ENCODE data around the gene OR2AK2.

The OR2AK2 gene, protein sequence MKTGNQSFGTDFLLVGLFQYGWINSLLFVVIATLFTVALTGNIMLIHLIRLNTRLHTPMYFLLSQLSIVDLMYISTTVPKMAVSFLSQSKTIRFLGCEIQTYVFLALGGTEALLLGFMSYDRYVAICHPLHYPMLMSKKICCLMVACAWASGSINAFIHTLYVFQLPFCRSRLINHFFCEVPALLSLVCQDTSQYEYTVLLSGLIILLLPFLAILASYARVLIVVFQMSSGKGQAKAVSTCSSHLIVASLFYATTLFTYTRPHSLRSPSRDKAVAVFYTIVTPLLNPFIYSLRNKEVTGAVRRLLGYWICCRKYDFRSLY

GRCh38 chr1:247964933-247965332, at the start of gene OR2AK2:
Gene OR2AK2 (plus strand): TSS chr1:247965233. CDS start chr1:247965377, 144 bp downstream.
- DNase-seq, result no peak

DNA sequence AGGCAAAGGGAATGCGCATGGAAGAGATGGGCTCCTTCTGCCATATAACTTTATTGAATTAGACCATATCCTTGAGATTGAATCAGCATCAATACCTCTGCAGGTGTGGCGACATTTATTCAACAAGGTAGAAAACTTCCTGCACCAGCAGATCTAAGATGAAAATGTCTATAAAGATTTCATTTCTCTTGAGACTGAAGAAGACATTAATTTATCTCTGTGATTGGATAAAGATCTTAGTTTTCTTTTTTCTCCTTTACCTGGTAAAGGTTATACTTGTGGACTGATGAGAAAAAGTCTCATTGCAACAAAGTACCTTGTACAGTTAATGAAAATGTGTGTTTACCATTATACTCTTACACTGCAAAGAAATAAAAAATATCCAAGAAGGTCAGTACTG, 45.1 kb upstream of the OR2AK2 start, which contains the start of gene OR2T8:
Gene OR2T8, plus strand, starts transcription at position 301 of the 400 bp plus-strand sequence. CDS start 766 bp downstream, outside the sequence.
- DNase-seq, result no peak

GRCh38 chr1:247923941-247924340, 41.1 kb upstream of the OR2AK2 start:
- no peak for DNase-seq

GRCh38 chr1:247924868-247925267, 40.2 kb upstream of the OR2AK2 start, which contains the start of gene OR2AJ1:
Gene OR2AJ1 (plus strand): TSS chr1:247924889. CDS start chr1:247933769, 8,880 bp downstream.
- no peak for DNase-seq

DNA sequence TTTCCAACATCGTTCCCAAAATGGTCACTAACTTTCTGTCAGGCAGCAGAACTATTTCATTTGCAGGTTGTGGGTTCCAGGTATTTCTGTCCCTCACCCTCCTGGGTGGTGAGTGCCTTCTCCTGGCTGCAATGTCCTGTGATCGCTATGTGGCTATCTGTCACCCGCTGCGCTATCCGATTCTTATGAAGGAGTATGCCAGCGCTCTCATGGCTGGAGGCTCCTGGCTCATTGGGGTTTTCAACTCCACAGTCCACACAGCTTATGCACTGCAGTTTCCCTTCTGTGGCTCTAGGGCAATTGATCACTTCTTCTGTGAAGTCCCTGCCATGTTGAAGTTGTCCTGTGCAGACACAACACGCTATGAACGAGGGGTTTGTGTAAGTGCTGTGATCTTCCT, 31.0 kb upstream of the OR2AK2 start:
- DNase-seq, result no peak

- DNase-seq, result no peak
Observed at GRCh38 chr1:247935781-247936180, 29.3 kb upstream of the OR2AK2 start.

DNA sequence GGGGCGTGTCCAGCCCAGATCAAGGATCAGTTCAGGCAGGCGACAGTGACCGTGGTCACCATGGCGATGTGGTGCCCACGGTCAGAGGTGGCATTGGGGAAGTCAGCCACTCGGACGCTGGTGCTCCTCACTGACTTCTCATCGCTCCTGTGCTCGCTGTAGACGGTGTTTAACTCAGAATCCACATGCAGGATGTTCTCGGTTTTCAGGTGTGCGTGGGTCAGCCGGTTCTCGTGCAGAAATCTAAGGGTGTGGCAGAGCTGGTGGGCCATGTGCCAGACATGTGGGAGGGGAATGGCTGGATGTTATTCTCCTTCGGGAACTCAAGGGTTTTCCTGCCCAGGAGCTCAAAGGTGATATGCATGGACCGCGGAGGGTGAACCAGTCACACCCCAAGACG, 28.6 kb upstream of the OR2AK2 start:
- DNase-seq, result no peak

- peak; percentile 71 for DNase-seq
Observed at GRCh38 chr1:247936965-247937734, 27.9 kb upstream of the OR2AK2 start.

GRCh38 chr1:247942624-247943023, 22.4 kb upstream of the OR2AK2 start:
- no peak for DNase-seq

DNA sequence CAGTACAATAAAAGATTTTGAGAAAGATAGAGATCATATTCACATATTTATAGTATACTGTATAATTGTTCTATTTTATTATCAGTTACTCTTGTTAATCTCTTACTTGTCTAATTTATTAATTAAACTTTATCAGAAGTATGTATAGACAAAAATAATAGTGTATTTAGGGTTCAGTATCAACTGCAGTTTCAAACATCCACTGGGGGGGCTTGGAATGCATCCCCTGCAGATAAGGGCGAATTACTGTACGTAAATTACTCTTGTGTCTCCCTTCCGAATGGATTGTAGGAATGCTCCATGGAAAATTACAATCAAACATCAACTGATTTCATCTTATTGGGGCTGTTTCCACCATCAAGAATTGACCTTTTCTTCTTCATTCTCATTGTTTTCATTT, 16.5 kb upstream of the OR2AK2 start, which contains the start of gene OR2L8:
Gene OR2L8, plus strand, starts transcription at position 301 of the 400 bp plus-strand sequence. Its CDS starts 0 bp downstream, at position 301.
- DNase-seq, result no peak

DNA sequence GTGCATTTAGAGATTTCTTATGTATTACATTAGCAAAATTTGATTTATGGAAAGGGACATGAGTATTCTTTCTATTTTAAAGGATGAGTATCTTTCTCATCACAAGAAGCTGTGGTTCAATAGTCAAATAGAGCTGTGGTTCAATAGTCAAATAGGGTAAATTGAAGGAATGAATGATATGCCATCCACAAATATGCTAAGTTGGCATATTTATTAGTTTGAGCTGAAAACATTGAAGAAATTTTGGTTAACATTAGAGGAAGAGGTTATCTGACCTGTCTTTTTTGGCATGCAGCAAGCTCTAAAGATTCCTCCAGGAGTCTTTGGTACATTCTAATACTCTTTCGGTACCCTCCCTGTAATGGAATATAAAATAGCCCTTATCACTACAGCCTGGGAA, 11.6 kb upstream of the OR2AK2 start:
- DNase-seq, result no peak

DNA sequence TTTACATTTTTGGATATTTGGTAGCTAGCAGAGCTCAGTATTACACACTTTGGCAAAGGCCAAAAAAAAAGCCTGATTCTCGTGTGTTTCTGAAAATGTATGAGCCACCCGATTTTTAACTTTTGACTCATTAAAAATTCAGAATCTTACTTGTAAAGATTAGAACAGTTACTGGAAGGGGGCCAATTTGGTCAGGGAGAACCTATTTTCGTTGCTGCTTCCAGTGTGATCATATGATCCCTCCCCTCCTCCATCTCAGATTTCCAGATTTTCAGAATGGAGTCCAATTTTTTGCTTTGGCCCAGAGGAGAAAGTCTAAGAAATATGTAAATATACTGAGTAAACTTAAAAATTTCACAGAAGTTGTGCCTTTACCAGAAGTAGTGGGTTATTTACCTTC, 3.2 kb upstream of the OR2AK2 start:
- DNase-seq, result no peak

DNA sequence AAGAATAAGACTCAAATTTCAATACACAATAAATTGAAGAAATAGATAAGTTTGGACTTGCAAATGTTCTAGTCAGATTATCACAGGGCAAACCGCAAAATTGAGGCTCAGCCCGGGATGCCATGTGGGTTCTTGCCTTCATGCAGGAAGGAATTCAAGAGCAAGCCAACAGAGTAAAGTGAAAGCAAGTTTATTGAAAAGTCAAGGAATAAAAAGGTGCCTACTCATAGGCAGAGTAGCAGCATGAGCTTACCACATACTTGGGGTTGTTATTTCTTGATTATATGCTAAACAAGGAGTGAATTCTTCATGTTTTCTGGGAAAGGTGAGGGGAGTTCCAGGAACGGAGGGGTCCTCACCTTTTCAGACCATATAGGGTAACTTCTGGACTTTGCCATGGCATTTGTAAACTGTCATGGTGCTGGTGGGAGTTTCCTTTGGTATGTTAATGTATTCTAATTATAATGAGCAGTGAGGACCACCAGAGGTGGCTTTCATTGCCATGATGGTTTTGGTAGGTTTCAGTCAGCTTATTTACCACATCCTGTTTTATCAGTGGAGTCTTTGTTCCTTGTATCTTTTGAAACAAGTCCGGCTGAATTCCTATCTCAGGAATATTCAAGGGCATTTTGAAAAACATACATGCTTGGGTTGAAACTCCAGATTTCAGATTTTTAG, 2.0 kb upstream of the OR2AK2 start:
- DNase-seq, result no peak

DNA sequence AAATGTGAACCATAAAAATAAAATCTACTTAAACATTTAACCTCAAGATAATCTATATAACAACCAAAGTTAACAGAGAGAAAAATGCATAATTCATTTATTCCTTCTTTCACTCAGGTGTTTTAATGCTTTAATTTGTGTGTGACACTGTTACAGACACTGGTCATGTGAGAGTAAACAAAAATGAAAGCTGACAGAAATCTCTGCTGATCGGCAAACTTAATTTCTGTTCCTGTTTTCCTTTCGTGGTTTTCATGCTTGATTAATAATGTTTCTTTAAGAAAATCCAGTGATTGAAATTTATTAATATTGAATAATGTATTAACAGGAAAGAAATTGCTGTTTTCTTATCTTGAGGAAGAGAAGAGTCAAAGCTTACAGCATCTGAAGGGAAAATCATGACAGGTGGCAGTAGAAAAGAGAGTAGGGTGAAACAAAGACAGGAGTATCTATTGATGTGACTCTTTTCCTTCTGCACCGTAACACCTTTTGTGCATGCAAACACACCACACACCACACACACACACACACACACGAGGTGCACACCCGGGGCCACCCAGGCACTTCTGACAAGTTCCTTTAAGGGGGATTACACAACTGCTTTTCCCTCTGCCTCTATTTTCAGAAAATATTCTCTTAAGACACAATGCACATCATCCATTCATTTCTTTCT, 1.6 kb downstream of the OR2AK2 start:
- DNase-seq, result no peak

- DNase-seq, result no peak
Observed at GRCh38 chr1:247992986-247993385, 28.0 kb downstream of the OR2AK2 start.

- DNase-seq, result no peak
Observed at GRCh38 chr1:247998811-247999210, 33.8 kb downstream of the OR2AK2 start.

GRCh38 chr1:248000169-248000568, 35.1 kb downstream of the OR2AK2 start:
- no peak for DNase-seq

DNA sequence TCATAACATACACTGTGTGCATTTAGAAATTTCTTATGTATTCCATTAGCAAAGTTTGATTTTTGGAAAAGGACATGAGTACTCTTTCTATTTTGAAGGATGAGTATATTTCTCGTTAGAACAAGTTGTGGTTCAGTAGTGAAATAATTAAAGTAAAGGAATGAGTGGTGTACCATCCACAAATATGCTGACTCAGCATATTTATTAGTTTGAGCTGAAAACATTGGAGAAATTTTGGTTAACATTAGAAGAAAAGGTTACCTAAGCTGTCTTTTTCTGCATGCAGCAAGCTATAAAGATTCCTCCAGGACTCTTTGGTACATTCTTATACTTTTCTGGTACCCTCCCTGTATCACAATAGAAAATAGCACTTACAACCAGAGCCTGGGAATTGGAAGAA, 42.7 kb downstream of the OR2AK2 start:
- no peak for DNase-seq

GRCh38 chr1:248009681-248010080, 44.6 kb downstream of the OR2AK2 start:
- no peak for DNase-seq

DNA sequence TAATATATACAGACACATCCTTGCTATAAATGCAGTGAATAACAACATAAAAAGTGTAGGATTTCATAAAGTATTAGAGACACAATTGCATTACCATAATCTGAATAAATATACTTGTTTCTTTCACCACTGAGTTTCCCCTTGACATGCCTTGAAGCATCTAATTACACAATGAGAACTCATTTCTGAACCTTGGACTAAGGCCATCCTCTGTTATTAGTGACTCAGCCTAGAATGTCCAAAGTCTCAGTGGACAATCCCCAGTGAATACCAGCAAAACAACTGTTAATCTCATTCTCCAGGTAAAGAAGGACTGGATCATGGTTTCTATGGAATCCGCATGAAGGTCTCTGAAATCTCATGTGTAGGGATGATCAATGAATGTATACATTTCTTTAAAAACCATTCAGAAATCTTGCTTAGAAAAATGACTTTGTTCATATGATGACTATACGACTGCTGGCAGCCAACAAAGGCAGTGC, 48.2 kb downstream of the OR2AK2 start, which contains the start of gene OR2L5:
Gene OR2L5, plus strand, starts transcription at position 432 of the 482 bp plus-strand sequence. CDS start 8,288 bp downstream, outside the sequence.
- DNase-seq, result no peak

DNA sequence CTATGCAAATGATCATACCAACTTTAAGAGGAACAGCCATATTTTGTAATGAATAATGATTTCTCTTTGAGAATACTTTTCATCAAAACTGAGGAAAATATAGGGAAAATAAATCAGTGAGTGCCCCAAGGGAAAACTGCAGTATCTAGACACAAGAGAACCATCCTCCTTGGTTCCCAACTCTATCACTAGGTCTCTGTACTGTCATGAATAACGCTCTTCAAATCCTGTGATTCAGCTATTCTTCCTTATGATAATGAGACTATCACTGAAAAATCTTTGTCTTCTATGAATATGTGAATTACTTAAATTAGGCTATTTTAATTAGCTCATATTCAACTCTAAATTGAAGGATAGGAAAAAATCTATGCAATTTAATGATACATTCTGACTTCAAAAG, 50.8 kb downstream of the OR2AK2 start:
- DNase-seq, result no peak
